Activated CD4-positive, CD25-positive, alpha-beta regulatory T cell (primary cell): ENCODE data around the gene PSORS1C2.
"Not testable (repeated sequence)": the region's sequence is repeated elsewhere in the genome, so short reads cannot be mapped to it uniquely, and the experiment has no call there.

Experiments used
- DNase-seq, 4 experiments: peaks; one replicate each; lab custom pipeline; 2025; lab: John Stamatoyannopoulos, UW

Gene PSORS1C2

GRCh38 chr6:31138982-31139381 is at the start of gene PSORS1C2:
PSORS1C2 (minus strand) TSS chr6:31139066; CDS start chr6:31139026, 40 bp downstream.
- DNase-seq: no peak

GRCh38 chr6:31187780-31188194 is 48.9 kb upstream of the PSORS1C2 start:
- DNase-seq: no peak

GRCh38 chr6:31186052-31186734 is 47.3 kb upstream of the PSORS1C2 start:
- no peak for DNase-seq

- not testable (repeated sequence) for DNase-seq
These were observed 46.8 kb upstream of the PSORS1C2 start for GRCh38 chr6:31185695-31186051.

- not testable (repeated sequence) for DNase-seq
These were observed 45.0 kb upstream of the PSORS1C2 start for GRCh38 chr6:31183859-31184258.

- not testable (repeated sequence) for DNase-seq
These were observed 44.4 kb upstream of the PSORS1C2 start for GRCh38 chr6:31183287-31183686.

- DNase-seq: peak in 3 of 4 experiments; percentile 25 to 46 (median 27)
These were observed 41.6 kb upstream of the PSORS1C2 start for GRCh38 chr6:31180500-31180899.

GRCh38 chr6:31179896-31180295 is 41.0 kb upstream of the PSORS1C2 start:
- DNase-seq: no peak

GRCh38 chr6:31179042-31179386 is 40.1 kb upstream of the PSORS1C2 start:
- no peak for DNase-seq

GRCh38 chr6:31178143-31179041 is 39.5 kb upstream of the PSORS1C2 start:
- no peak for DNase-seq

GRCh38 chr6:31175971-31176370 is 37.1 kb upstream of the PSORS1C2 start:
- DNase-seq: no peak

GRCh38 chr6:31174378-31174777 is 35.5 kb upstream of the PSORS1C2 start:
- no peak for DNase-seq

GRCh38 chr6:31173406-31173805 is 34.5 kb upstream of the PSORS1C2 start:
- no peak for DNase-seq

GRCh38 chr6:31172973-31173384 is 34.1 kb upstream of the PSORS1C2 start:
- no peak for DNase-seq

- no peak for DNase-seq
These were observed 33.4 kb upstream of the PSORS1C2 start for GRCh38 chr6:31171931-31172905.

GRCh38 chr6:31170987-31171671 is 32.3 kb upstream of the PSORS1C2 start:
- DNase-seq: no peak

- DNase-seq: no peak
These were observed 31.7 kb upstream of the PSORS1C2 start, which contains the start of gene POU5F1 for GRCh38 chr6:31170600-31170881. POU5F1 (minus strand) TSS chr6:31170682; CDS start chr6:31170620, 62 bp downstream.

- DNase-seq: not testable (repeated sequence)
These were observed 31.2 kb upstream of the PSORS1C2 start for GRCh38 chr6:31169858-31170599.

GRCh38 chr6:31169123-31169857 is 30.4 kb upstream of the PSORS1C2 start:
- no peak for DNase-seq

GRCh38 chr6:31168606-31169005 is 29.7 kb upstream of the PSORS1C2 start:
- no peak for DNase-seq
